Chondrocyte (in vitro differentiated cells): ENCODE measurements around the gene GRAP2. TPM values are rescaled to one million over a fixed set of nuclear protein-coding genes. Genes with fewer than 3 reads are reported as not detected.
"Not testable (repeated sequence)": the region's sequence is repeated elsewhere in the genome, so short reads cannot be mapped to it uniquely, and the experiment has no call there.

ENCODE experiments used
- DNase-seq: peaks from one replicate; pipeline ENCODE4 v3.0.0; 2021; ENCODE audit warnings: mixed read lengths, low spot score
- H3K27ac Mint-ChIP-seq: one replicate; pipeline ENCODE4 v1.8.0; 2021; ENCODE audit warnings: mild to moderate bottlenecking, moderate library complexity, mixed read lengths; ENCODE audit not compliant: unreplicated experiment
- H3K27me3 Mint-ChIP-seq: 2 replicates; pipeline ENCODE4 v1.8.0; 2021; ENCODE audit warnings: low read depth, mixed read lengths
- H3K36me3 Mint-ChIP-seq: 2 replicates; pipeline ENCODE4 v1.8.0; 2021; ENCODE audit warnings: low read depth, mixed read lengths
- H3K4me1 Mint-ChIP-seq: 2 replicates; pipeline ENCODE4 v1.8.0; 2021; ENCODE audit warnings: low read depth, mild to moderate bottlenecking, mixed read lengths
- H3K4me3 Mint-ChIP-seq: one replicate; pipeline ENCODE4 v1.8.0; 2021; ENCODE audit warnings: mild to moderate bottlenecking, moderate library complexity, mixed read lengths; ENCODE audit not compliant: unreplicated experiment
- H3K9me3 Mint-ChIP-seq: 2 replicates; pipeline ENCODE4 v1.8.0; 2021; ENCODE audit warnings: low read depth, mixed read lengths
- total RNA-seq: library from RNA; stranded (reverse); gene quantifications from 3 replicates; pipeline ENCODE4 v1.2.1, GENCODE V29; 2021
- TF ChIP-seq, protein P1 (sequence below): fragments of 200-600 bp; sonication (generic); IDR thresholded peaks from 2 replicates; pipeline ENCODE4 v1.5.0; 2021; ENCODE audit warnings: antibody characterized with exemption, mild to moderate bottlenecking, moderate library complexity

Gene GRAP2
- total RNA-seq, 1 donor from 2014 or later, result not detected

DNA sequence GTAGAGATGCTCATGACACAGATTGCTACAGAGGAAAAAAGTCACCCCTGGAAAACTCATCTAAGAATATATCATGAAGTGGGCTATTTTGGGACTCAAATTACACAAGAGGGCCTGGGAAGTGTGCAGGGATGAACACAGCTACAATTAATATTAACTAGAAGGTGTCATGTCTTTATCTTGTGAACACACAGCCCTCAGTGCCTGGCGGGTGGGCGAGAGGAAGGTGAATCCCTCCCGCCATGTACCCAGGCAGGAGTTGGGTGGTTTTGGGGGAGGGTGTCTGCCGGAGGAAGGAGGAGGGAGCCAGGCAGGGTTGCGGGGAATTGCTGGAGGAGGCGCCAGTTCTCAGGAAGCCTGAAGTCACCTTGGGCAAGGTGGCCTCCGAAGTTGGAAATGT lies 88.7 kb downstream of the GRAP2 start:
- H3K27ac Mint-ChIP-seq, result no peak overlapping the region
- H3K27me3 Mint-ChIP-seq, result peaks cover 9% of the 10 kb centered on the region
- H3K36me3 Mint-ChIP-seq, result no peaks in the 10 kb centered on the region
- DNase-seq, result no peak
- no peaks in the 10 kb centered on the region for H3K9me3 Mint-ChIP-seq
- H3K4me1 Mint-ChIP-seq, result peaks cover 6% of the 10 kb centered on the region
- no peak overlapping the region for H3K4me3 Mint-ChIP-seq
- TF ChIP-seq, protein P1, sequence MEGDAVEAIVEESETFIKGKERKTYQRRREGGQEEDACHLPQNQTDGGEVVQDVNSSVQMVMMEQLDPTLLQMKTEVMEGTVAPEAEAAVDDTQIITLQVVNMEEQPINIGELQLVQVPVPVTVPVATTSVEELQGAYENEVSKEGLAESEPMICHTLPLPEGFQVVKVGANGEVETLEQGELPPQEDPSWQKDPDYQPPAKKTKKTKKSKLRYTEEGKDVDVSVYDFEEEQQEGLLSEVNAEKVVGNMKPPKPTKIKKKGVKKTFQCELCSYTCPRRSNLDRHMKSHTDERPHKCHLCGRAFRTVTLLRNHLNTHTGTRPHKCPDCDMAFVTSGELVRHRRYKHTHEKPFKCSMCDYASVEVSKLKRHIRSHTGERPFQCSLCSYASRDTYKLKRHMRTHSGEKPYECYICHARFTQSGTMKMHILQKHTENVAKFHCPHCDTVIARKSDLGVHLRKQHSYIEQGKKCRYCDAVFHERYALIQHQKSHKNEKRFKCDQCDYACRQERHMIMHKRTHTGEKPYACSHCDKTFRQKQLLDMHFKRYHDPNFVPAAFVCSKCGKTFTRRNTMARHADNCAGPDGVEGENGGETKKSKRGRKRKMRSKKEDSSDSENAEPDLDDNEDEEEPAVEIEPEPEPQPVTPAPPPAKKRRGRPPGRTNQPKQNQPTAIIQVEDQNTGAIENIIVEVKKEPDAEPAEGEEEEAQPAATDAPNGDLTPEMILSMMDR, result no peak

DNA sequence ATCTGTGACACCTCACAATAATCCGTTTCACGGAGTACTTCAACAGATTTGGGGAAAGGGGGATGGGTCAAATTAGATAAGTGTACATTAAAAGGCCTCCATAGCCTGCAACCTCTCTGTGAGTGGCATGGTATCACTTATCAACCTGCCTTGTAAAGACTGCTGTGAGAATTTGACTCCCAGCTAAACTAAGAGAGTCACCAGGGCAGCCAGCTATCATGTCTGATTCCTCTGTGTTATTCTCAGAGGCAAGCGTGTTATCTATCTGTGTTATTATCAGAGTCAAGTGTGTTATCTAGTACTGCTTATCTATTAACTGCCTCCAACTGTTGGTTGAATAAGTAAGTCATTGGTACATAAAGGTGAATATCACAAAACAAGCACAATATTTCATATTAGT lies 89.8 kb downstream of the GRAP2 start:
- no peak overlapping the region for H3K4me3 Mint-ChIP-seq
- H3K27ac Mint-ChIP-seq, result no peak overlapping the region
- peaks cover 7% of the 10 kb centered on the region for H3K27me3 Mint-ChIP-seq
- H3K9me3 Mint-ChIP-seq, result no peaks in the 10 kb centered on the region
- no peak for DNase-seq
- H3K4me1 Mint-ChIP-seq, result peaks cover 6% of the 10 kb centered on the region
- TF ChIP-seq, protein P1, result no peak
- H3K36me3 Mint-ChIP-seq, result no peaks in the 10 kb centered on the region

DNA sequence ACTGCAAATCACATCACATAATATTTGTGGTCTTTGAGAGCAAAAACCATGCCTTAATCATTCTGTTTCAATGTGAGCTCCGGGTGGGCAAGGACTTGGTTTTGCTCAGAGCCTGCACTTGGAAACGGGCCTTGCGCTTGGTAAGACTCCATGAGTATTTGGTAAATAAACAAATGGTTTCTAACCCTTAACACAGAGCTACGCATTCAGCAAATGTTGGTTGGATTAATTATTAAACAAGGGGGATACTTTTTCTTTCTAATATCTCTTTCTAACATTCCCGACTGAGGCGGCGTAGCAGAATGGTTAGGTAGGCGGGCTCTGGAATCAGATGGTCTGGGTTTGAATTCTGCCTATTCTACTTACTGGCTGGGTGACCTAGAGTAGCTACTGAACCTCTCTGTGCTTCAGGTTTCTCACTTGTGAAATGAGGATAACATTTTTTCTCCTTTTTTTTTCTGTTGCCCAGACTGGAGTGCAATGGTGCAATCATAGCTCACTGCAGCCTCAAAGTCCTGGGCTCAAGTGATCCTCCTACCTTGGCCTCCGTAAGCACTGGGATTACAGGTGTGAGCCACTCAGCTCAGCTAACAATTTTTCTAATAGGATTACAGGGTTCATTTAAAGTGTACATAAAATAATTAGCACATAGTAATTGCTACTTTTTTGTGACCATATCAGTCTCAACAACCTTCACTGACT lies 90.4 kb downstream of the GRAP2 start:
- H3K36me3 Mint-ChIP-seq, result no peaks in the 10 kb centered on the region
- TF ChIP-seq, protein P1, result no peak
- peaks cover 6% of the 10 kb centered on the region for H3K4me1 Mint-ChIP-seq
- H3K9me3 Mint-ChIP-seq, result no peaks in the 10 kb centered on the region
- H3K4me3 Mint-ChIP-seq, result no peak overlapping the region
- H3K27ac Mint-ChIP-seq, result no peak overlapping the region
- peaks cover 9% of the 10 kb centered on the region for H3K27me3 Mint-ChIP-seq
- no peak for DNase-seq

DNA sequence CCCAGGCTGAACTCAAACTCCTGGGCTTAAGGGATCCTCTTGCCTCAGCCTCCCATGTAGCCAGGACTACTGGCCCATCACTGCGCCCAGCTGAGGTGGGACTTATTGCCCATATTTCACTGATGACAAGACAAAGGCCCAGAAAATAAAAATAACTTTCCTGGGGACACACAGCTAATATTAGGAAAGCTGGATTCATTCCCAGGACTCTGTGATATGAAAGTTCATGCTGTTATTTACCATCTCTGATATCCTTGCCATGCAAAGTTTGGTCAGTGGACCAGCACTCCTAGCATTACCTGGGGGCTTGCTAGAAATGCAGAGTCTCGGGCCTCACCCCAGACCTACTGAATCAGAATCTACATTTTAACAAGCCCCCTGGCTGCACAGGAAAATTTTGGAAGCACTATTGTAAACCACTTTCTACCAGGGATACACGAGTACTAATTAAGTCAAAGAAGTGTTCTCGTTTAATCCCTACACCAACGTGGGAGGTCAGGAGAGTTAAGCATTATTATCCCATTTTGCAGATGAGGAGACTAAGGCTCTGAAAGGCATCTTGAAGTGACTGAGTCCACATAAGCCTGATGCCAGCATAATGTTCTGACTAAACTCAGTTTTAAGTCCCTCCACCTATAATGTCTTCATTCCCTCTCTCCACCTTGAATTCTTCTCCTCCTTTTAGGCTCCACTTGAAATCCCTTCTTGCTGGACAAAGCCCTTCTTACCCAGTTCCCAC lies 91.4 kb downstream of the GRAP2 start:
- H3K36me3 Mint-ChIP-seq, result no peaks in the 10 kb centered on the region
- no peak for DNase-seq
- no peak overlapping the region for H3K27ac Mint-ChIP-seq
- H3K4me3 Mint-ChIP-seq, result no peak overlapping the region
- TF ChIP-seq, protein P1, result no peak
- H3K9me3 Mint-ChIP-seq, result no peaks in the 10 kb centered on the region
- H3K4me1 Mint-ChIP-seq, result peaks cover 10% of the 10 kb centered on the region
- H3K27me3 Mint-ChIP-seq, result peaks cover 9% of the 10 kb centered on the region

DNA sequence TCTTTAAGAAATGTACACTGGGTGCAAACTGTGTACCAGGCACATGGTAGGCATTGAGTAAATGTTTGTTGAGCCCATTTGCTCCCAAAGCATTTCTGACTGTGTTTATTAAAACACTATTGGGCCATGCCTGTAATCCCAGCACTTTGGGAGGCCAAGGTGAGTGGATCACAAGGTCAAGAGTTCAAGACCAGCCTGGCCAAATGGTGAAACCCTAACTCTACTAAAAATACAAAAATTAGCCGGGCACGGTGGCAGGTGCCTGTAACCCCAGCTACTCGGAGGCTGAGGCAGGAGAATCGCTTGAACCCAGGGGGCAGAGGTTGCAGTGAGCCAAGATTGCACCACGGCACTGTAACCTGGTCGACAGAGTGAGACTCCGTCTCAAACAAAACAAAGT lies 92.0 kb downstream of the GRAP2 start:
- H3K27ac Mint-ChIP-seq, H3K4me3 Mint-ChIP-seq, H3K9me3 Mint-ChIP-seq, H3K27me3 Mint-ChIP-seq, DNase-seq, H3K36me3 Mint-ChIP-seq: not testable (repeated sequence)
- peaks cover 17% of the 10 kb centered on the region for H3K4me1 Mint-ChIP-seq
